GM21723 (cell line): ENCODE measurements around the gene NUDT7.

Experiments
- ATAC-seq: cut with Tn5 transposase; IDR thresholded peaks from one replicate; pipeline ENCODE4 v1.9.1; 2021; ENCODE audit warnings: mild to moderate bottlenecking, moderate library complexity; ENCODE audit not compliant: unreplicated experiment

Gene NUDT7

GRCh38 chr16:77722309-77723107, at the start of gene NUDT7:
NUDT7 (plus strand) TSS chr16:77722514; CDS start chr16:77722583, 69 bp downstream.
- peak; percentile 84 for ATAC-seq

DNA sequence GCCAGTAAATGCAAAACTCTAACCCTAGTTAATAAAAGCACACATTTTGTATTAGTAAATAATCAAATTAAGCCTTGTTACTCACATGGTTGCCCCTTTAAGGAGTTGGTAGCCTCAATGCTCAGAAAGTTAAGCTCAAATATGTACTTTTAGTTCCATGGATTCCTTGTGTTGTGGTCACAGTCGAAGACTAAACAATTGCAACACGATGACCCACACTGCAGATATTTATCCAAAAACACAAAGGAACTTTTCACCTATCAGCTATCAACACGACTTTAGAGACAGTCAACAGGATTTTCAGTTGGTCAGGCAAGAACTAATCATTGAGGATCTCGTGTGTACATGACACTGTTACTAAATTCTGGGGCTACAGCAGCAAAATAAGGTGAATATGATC, 47.4 kb upstream of the NUDT7 start:
- no peak for ATAC-seq

- peak; percentile 71 for ATAC-seq
Measured at GRCh38 chr16:77675464-77676324, 46.6 kb upstream of the NUDT7 start.

- no peak for ATAC-seq
Measured at GRCh38 chr16:77677129-77677528, 45.2 kb upstream of the NUDT7 start.

- no peak for ATAC-seq
Measured at GRCh38 chr16:77679391-77679790, 42.9 kb upstream of the NUDT7 start.

DNA sequence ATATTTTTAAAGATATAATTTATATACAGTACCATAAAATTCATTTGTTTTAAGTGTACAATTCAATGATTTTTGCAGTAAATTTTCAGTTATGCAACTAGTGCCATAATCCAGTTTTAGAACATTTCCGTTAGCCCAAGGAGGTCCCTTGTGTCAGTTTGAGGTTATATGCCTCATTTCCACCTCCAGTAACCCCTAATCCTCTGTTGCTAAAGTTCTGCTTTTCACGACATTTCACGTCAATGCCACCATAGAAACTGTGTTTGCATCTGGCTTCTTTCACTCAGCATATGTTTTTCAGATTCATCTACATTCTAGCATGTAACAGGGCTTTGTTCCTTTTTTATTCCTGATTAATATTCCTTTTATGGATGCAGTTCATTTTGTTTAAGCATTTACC, 42.4 kb upstream of the NUDT7 start:
- ATAC-seq: no peak

- no peak for ATAC-seq
Measured at GRCh38 chr16:77680496-77680895, 41.8 kb upstream of the NUDT7 start.

DNA sequence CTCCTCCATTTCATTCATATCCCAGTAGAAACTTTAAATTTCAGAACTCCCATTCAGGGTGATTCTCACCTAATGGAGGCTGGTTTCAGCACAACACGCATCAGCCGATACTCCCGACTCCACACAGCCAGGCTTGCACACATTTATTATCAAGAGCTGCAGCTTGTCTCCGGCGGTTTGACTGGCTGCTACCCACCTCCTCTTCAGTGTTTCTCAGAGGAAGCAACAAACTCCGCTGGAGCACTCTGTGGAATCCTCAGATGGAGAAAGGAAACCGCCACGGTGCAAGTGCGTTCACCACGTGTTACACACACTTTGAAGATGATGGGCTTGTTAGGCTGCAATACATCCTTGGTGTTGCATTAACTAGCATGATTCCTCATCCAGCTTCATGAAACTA, 39.7 kb upstream of the NUDT7 start:
- no peak for ATAC-seq

DNA sequence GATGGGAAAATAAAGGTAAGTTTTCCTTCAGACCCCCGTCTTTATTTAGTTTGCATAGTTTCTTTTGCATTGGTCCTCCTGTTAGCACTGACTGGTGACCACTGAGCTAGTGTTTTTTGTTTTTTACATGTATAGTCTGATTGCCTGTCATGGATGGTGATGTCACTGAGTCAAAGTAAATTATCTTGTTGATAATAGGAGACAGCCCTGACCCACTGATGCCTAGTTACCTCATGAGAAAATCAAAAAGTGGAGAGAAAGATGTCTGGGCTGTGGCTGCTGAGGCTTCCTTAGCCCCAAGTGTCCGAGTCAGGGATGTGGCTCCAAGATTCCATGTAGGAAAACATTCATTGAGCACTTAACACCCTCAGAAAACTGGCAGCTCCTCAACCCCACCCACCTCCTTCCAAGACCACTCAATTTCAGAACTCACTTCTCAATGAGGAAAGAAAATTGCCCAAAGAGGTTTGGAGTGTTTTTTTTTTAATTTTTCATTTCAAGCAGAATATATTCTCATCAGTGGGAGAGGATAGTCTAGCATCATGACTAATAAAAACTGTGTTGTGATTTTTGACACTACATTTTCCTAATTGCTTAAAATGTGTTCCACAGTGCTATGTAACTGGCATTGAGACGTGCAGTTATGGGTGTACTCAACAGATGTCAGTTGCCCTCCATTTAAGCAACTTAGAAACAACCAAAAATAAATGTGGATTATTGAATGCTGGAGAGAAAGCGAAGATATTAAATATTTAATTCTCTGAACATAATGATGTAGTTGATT, 38.7 kb upstream of the NUDT7 start:
- no peak for ATAC-seq

GRCh38 chr16:77684181-77684526, 38.2 kb upstream of the NUDT7 start:
- no peak for ATAC-seq

GRCh38 chr16:77686385-77686784, 35.9 kb upstream of the NUDT7 start:
- no peak for ATAC-seq

DNA sequence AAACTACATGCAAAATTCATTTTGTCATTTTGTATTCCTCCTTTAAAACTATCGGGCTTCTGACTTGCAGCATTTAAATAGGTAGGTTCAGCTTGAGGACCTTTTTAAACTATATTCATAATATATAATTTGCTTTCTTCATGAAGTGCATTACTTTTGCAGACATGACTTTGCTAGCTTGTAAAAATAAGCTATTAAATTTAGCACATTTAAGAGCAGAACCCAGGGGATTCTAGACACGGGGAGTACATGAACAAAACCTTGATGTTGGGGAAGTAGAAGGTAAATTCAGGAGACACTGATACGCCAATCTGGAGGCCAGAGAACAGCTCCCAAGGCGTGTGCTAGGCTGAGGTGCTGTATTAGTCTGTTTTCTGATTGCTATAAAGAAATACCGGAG, 32.3 kb upstream of the NUDT7 start:
- no peak for ATAC-seq

- ATAC-seq: no peak
Measured at GRCh38 chr16:77690416-77690815, 31.9 kb upstream of the NUDT7 start.

DNA sequence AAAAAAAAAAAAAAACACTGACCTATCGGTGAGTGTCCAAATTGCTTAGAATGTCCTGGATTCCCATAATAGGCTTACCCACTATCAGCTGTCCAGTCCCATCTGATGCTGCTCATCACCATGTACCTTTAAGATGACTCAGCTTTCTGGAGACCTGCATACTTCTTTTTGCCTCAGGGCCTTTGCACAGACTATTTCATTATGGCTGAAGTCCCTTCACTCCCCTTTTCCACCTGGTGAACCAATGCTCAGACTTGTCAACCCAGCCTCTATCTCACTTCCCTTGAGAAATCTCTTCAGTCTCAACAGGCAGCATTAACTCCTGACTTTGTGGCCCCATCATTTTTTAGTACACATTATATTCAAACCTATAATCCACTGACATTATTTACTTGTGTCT, 29.7 kb upstream of the NUDT7 start:
- ATAC-seq: no peak

GRCh38 chr16:77696149-77696548, 26.2 kb upstream of the NUDT7 start:
- ATAC-seq: no peak

GRCh38 chr16:77700846-77701245, 21.5 kb upstream of the NUDT7 start:
- ATAC-seq: no peak

GRCh38 chr16:77705351-77705750, 17.0 kb upstream of the NUDT7 start:
- ATAC-seq: no peak

DNA sequence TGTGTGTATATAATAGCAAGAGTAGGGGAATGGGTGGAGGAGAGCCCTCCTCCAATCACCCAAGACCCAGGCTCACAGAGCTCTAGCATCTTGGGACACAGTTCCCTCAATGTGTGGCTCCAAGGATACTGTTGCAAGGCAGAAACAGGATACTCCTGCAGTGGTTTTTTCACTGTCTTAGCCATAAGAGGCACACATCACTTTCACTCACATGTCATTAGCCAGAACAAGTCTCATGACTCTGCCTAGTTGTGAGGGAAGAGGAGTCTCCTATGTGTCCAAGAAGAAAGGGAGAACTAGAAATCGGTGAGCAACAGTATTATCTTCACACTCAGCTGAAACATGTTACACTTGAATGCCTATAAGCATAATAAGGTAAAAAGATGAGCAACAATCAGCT, 11.1 kb upstream of the NUDT7 start:
- no peak for ATAC-seq

DNA sequence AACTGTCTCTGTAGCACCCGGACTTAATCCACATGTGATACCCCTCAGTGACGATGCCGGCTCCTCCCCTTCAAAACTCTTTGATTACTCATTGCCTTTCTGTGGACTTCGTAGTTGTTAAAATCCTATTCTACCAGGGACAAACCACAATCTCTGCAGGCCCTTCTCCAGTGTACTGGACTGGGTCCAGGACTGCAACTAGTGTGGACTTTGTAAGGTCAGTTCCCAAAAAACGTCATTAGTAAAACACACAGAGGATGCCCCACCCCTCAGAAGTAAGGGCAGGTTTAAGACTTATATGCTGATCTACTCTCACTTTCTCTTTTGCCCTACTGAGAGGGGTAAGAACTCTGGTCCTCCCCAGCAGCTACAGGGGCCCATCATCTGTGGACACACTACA, 10.5 kb upstream of the NUDT7 start:
- no peak for ATAC-seq

DNA sequence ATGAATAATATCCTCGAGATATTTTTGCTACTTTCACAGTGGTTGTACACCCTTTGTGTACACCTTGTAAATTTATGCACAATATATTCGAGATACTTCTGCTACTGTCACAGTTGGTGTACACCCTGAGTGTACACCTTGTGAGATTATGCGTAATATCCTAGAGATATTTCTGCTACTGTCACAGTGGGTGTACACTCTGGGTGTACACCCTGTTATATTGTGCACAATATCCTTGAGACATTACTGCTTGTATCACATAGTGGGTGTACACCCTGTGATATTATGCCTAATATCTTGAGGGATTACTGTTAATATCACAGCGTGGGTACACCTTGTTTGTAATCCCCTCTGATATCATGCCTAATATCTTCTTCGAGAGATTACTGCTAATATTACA, 7.2 kb upstream of the NUDT7 start:
- no peak for ATAC-seq

- peak; percentile 37 for ATAC-seq
Measured at GRCh38 chr16:77721752-77722308, 484 bp upstream of the NUDT7 start.
